K562 (cell line): Measurements from ENCODE around the gene ZNF143. TPM values are rescaled to one million over a fixed set of nuclear protein-coding genes. Genes with fewer than 3 reads are reported as not detected.

ENCODE experiments used
- ATAC-seq: fragments of 200-7000 bp; cut with Tn5 transposase; 3 replicates; pipeline ENCODE4 v1.9.1; 2020; ENCODE audit warnings: moderate library complexity
- BruUV-seq: library from RNA; stranded (reverse); fragments of 400-500 nt; replicated peaks from 2 replicates; lab custom pipeline; 2021; lab: Mats Ljungman, UMichigan
- CTCF ChIA-PET: fragments of 300-600 bp; formaldehyde crosslinking; extraction: SDS; loops from one replicate; lab custom pipeline; 2021; ENCODE audit warnings: low intra/inter-chr PET ratio; lab: Yijun Ruan, JAX
- POLR2A ChIA-PET: fragments of 300-600, 350-650 bp; sonication (Branson Sonifier 250); formaldehyde crosslinking; extraction: SDS; loops from one replicate; lab custom pipeline; 2021; ENCODE audit warnings: antibody characterized with exemption, inconsistent platforms; lab: Yijun Ruan, JAX
- DNase-seq, 4 experiments: peaks; one replicate each; pipeline versions ENCODE4 v3.0.0 to v3.0.0-alpha.2; 2011 to 2018; ENCODE audit warnings: low spot score in 3 of 4, mixed read lengths in 3 of 4; ENCODE audit errors: extremely low read depth in 1 of 4
- FAIRE-seq: peaks from 2 replicates; lab custom pipeline; 2011; peaks lifted over from hg19 to GRCh38; lab: Jason Lieb, UNC
- H2AFZ ChIP-seq: 2 replicates; pipeline ENCODE4 v1.6.0; 2011; ENCODE audit warnings: low read depth, low read length, control low read depth, inconsistent platforms
- H3K27ac ChIP-seq: fragments of 200-600 bp; 3 replicates; pipeline ENCODE4 v1.8.0; 2011; ENCODE audit warnings: low read depth, mild to moderate bottlenecking, control low read depth, inconsistent platforms, low read length, moderate library complexity, mixed read lengths; ENCODE audit errors: extremely low read depth
- H3K27me3 ChIP-seq, 2 experiments: fragments of 300-600 bp in 1 of 2; 2 replicates in 1 of 2; 3 replicates in 1 of 2; pipeline versions ENCODE4 v1.6.0 to v1.8.0; 2011; ENCODE audit warnings: inconsistent platforms in 2 of 2, low read length in 2 of 2, mild to moderate bottlenecking in 1 of 2, mixed read lengths in 1 of 2, moderate library complexity in 1 of 2; ENCODE audit not compliant: control insufficient read depth in 2 of 2, insufficient read depth in 2 of 2
- H3K36me3 ChIP-seq: fragments of 300-600 bp; 3 replicates; pipeline ENCODE4 v1.8.0; 2011; ENCODE audit warnings: mild to moderate bottlenecking, low read length, inconsistent platforms; ENCODE audit not compliant: control insufficient read depth, insufficient read depth
- H3K4me1 ChIP-seq, 2 experiments: fragments of 200-600 bp in 1 of 2; replicated peaks in 1 of 2; 2 replicates in 1 of 2; 3 replicates in 1 of 2; pipeline versions ENCODE4 v1.5.1 to v1.8.0; 2011; ENCODE audit warnings: inconsistent platforms in 2 of 2, low read length in 2 of 2, mild to moderate bottlenecking in 1 of 2, mixed read lengths in 1 of 2, moderate library complexity in 1 of 2; ENCODE audit not compliant: control insufficient read depth in 2 of 2, insufficient read depth in 2 of 2
- H3K4me2 ChIP-seq: 2 replicates; pipeline ENCODE4 v1.6.1; 2011; ENCODE audit warnings: low read length, control low read depth, inconsistent platforms, mixed read lengths; ENCODE audit not compliant: insufficient read depth
- H3K4me3 ChIP-seq: fragments of 200-600 bp; sonication (generic), shearing (Covaris generic); 2 replicates; pipeline ENCODE4 v1.5.1; 2016; ENCODE audit warnings: control low read depth, inconsistent platforms
- H3K79me2 ChIP-seq: fragments of 200-600 bp; 3 replicates; pipeline ENCODE4 v1.8.0; 2011; ENCODE audit warnings: low read length, inconsistent platforms; ENCODE audit not compliant: control insufficient read depth, insufficient read depth
- H3K9ac ChIP-seq, 2 experiments: 2 replicates each; pipeline versions ENCODE4 v1.6.0 to v1.6.1; 2011; ENCODE audit warnings: low read depth in 2 of 2, low read length in 2 of 2, control low read depth in 1 of 2, inconsistent platforms in 1 of 2, mild to moderate bottlenecking in 1 of 2, mixed read lengths in 1 of 2; ENCODE audit not compliant: insufficient read depth in 1 of 2
- H3K9me1 ChIP-seq: one replicate; pipeline ENCODE4 v1.6.0; 2011; ENCODE audit warnings: inconsistent platforms, mild to moderate bottlenecking, low read length, moderate library complexity; ENCODE audit not compliant: control insufficient read depth, insufficient read depth
- H3K9me3 ChIP-seq: replicated peaks from 2 replicates; pipeline ENCODE4 v1.5.1; 2011; ENCODE audit warnings: low read depth, low read length, inconsistent platforms; ENCODE audit not compliant: control insufficient read depth, insufficient read depth
- H4K20me1 ChIP-seq: replicated peaks from 2 replicates; pipeline ENCODE4 v1.6.1; 2011; ENCODE audit warnings: low read length, inconsistent platforms, mixed read lengths; ENCODE audit not compliant: control insufficient read depth, insufficient read depth
- DIDO1 ChIP-seq: fragments of 450-650 bp; IDR thresholded peaks from 2 replicates; pipeline ENCODE4 v1.6.1; 2016; ENCODE audit warnings: low read depth, missing biosample characterization, missing genetic modification characterization
- PHF20 ChIP-seq: fragments of 450-650 bp; IDR thresholded peaks from 2 replicates; pipeline ENCODE4 v1.6.1; 2018; ENCODE audit not compliant: partially characterized antibody
- POLR2A ChIP-seq: fragments of 450-650 bp; conservative IDR thresholded peaks from 2 replicates; pipeline ENCODE4 v1.6.1; 2016
- RBM15 ChIP-seq: fragments of 200-400 bp; formaldehyde crosslinking; IDR thresholded peaks from 2 replicates; pipeline ENCODE4 v1.6.1; 2018; ENCODE audit warnings: mild to moderate bottlenecking, low read length, moderate library complexity; ENCODE audit not compliant: insufficient read depth
- SMARCB1 ChIP-seq: IDR thresholded peaks from 2 replicates; pipeline ENCODE4 v1.6.1; 2011; ENCODE audit warnings: improper control_type of control experiment, low read depth; ENCODE audit not compliant: insufficient read length
- TAF9B ChIP-seq: fragments of 450-650 bp; IDR thresholded peaks from 2 replicates; pipeline ENCODE4 v1.6.1; 2018; ENCODE audit warnings: mild to moderate bottlenecking; ENCODE audit not compliant: partially characterized antibody
- ZNF133 ChIP-seq: fragments of 250-450 bp; sonication (Bioruptor Pico); IDR thresholded peaks from 2 replicates; pipeline ENCODE4 v1.4.0; 2020; ENCODE audit warnings: mild to moderate bottlenecking
- WGBS: fragments of 100-300 bp; shearing (Covaris generic); methylation state at CpG from one replicate; pipeline ENCODE4 v1.1.6; 2016; ENCODE audit warnings: low coverage, mixed read lengths; ENCODE audit not compliant: insufficient coverage; ENCODE audit errors: missing lambda C conversion rate; 5-methylcytosine and 5-hydroxymethylcytosine counted together
- in situ Hi-C: fragments of 300-500 bp; cut with MboI; formaldehyde crosslinking; loops from 4 replicates; pipeline ENCODE4 v1.15.0; 2018; ENCODE audit warnings: inconsistent platforms, mixed read lengths
- intact Hi-C: fragments of 100-400 bp; cut with micrococcal nuclease; formaldehyde crosslinking; loops from 2 replicates; pipeline ENCODE4 v1.14.2; 2022
- polyA plus RNA-seq, 8 experiments: library from polyadenylated mRNA; depleted of rRNA in 4 of 8; stranded (reverse) in 5 of 8; unstranded in 3 of 8; fragments of >200 nt; fragmentation: Nextera tagmentation in 2 of 8; fragmentation: Illumina TruSeq in 1 of 8; extraction: Ambion mirVana in 2 of 8; extraction: Trizol in 1 of 8; gene quantifications; 2 replicates each; pipeline versions ENCODE4 v1.2.1 to v1.2.3, GENCODE V29; 2011 to 2014; ENCODE audit warnings: inconsistent platforms in 1 of 8, missing spikeins in 1 of 8
- total RNA-seq, 7 experiments: library from RNA; depleted of rRNA in 6 of 7; stranded (reverse); fragments of >200 nt in 6 of 7; fragmentation: Illumina TruSeq in 2 of 7; extraction: Trizol in 2 of 7; gene quantifications; 2 replicates each; pipeline versions ENCODE4 v1.2.1 to v1.2.3, GENCODE V29; 2011 to 2021; ENCODE audit warnings: low replicate concordance in 1 of 7
- TF ChIP-seq, protein P1 (sequence below): fragments of 250-450 bp; sonication (Bioruptor Pico); IDR thresholded peaks from 2 replicates; pipeline ENCODE4 v1.8.0; 2021; ENCODE audit warnings: moderate library complexity, mild to moderate bottlenecking, inconsistent platforms
- TF ChIP-seq, protein P2 (sequence below): sonication (generic); formaldehyde crosslinking; IDR thresholded peaks from 2 replicates; pipeline ENCODE4 v1.8.1; 2022; ENCODE audit warnings: missing genetic modification reagents
- TF ChIP-seq, protein P3 (sequence below): fragments of 450-650 bp; conservative IDR thresholded peaks from 2 replicates; pipeline ENCODE4 v1.6.1; 2016; ENCODE audit warnings: missing genetic modification characterization, low read depth, mild to moderate bottlenecking, control low read depth, missing compliant biosample characterization

ZNF143 gene
- total and polyA plus RNA-seq, 9 of the 15 experiments (the other 6 are each of a cell fraction or from before 2014, with no cell fraction given): 18.4 to 58.5 (median 27.1) TPM

DNA sequence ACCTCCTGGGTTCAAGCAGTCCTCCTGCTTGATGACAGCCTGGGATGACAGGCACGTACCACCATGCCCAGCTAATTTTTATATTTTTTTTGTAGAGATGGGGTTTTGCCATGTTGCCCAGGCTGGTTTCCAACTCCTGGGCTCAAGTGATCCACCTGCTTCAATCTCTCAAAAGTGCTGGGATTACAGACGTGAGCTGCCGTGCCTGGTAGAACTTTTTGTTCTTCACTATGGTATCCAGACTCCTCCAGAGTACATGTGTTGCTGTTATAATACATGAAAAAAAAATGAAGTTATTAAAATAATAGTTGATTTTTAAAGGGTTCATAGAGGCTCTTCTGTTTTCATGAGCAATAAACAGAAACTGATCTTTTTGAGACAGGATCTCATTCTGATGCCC, 29.6 kb downstream of the ZNF143 start:
- Histone ChIP-seq H3K27ac (no peak overlapping the region), H3K9me3 (no peaks in the 10 kb centered on the region), H3K27me3 (no peaks in the 10 kb centered on the region), H3K4me2 (no peak overlapping the region), H3K79me2 (no peaks in the 10 kb centered on the region), H2AFZ (no peak overlapping the region), H3K4me1 (no peaks in the 10 kb centered on the region), H3K9ac (no peak overlapping the region), H3K4me3 (no peak overlapping the region), H4K20me1 (no peaks in the 10 kb centered on the region), H3K9me1 (no peaks in the 10 kb centered on the region), H3K36me3 (peaks cover 38% of the 10 kb centered on the region; the same call in 2 of the 3 replicates)
- TF ChIP-seq, protein P1, sequence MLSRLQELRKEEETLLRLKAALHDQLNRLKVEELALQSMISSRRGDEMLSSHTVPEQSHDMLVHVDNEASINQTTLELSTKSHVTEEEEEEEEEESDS (CRISPR knock-in tag): no peak
- no peak for TF ChIP-seq PHF20
- TF ChIP-seq DIDO1 (tag): no peak
- TF ChIP-seq POLR2A: no peak
- TF ChIP-seq, protein P2, sequence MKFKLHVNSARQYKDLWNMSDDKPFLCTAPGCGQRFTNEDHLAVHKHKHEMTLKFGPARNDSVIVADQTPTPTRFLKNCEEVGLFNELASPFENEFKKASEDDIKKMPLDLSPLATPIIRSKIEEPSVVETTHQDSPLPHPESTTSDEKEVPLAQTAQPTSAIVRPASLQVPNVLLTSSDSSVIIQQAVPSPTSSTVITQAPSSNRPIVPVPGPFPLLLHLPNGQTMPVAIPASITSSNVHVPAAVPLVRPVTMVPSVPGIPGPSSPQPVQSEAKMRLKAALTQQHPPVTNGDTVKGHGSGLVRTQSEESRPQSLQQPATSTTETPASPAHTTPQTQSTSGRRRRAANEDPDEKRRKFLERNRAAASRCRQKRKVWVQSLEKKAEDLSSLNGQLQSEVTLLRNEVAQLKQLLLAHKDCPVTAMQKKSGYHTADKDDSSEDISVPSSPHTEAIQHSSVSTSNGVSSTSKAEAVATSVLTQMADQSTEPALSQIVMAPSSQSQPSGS (CRISPR knock-in tag): no peak
- TF ChIP-seq ZNF133 (CRISPR knock-in tag): no peak
- TF ChIP-seq, protein P3, sequence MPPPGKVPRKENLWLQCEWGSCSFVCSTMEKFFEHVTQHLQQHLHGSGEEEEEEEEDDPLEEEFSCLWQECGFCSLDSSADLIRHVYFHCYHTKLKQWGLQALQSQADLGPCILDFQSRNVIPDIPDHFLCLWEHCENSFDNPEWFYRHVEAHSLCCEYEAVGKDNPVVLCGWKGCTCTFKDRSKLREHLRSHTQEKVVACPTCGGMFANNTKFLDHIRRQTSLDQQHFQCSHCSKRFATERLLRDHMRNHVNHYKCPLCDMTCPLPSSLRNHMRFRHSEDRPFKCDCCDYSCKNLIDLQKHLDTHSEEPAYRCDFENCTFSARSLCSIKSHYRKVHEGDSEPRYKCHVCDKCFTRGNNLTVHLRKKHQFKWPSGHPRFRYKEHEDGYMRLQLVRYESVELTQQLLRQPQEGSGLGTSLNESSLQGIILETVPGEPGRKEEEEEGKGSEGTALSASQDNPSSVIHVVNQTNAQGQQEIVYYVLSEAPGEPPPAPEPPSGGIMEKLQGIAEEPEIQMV: no peak
- no peak for TF ChIP-seq TAF9B
- no peak for TF ChIP-seq SMARCB1
- TF ChIP-seq RBM15: no peak
- ChIA-PET CTCF (no interaction called here), POLR2A (interaction anchor here (0.6 to 1.3 kb wide), 6 partner anchors 12 to 967 kb away, joined by 3 read pairs; partner anchors contain the start of gene ZNF143)
- in situ Hi-C loops: no loop called here
- intact Hi-C loops: no loop called here
- no TSS peak for BruUV-seq
- FAIRE-seq (no peak), ATAC-seq (no peak), DNase-seq (no peak)
- WGBS: 94% methylated on average over 3 of the region's 3 CpGs
